GM23338 (cell line): Measurements from ENCODE around the gene PGBD5. TPM values are rescaled to one million over a fixed set of nuclear protein-coding genes. Genes with fewer than 3 reads are reported as not detected.

Experiments
- ATAC-seq: fragments of 200-7000 bp; cut with Tn5 transposase; 3 replicates; pipeline ENCODE4 v1.9.1; 2020
- DNase-seq: peaks from one replicate; pipeline ENCODE4 v3.0.0-alpha.2; 2015; ENCODE audit warnings: low spot score
- H2AFZ ChIP-seq: fragments of 200-600 bp; sonication (generic); 2 replicates; pipeline ENCODE4 v1.8.0; 2016; ENCODE audit warnings: antibody characterized with exemption, mild to moderate bottlenecking, moderate library complexity
- H3F3A ChIP-seq: fragments of 200-600 bp; sonication (generic); replicated peaks from 2 replicates; pipeline ENCODE4 v1.8.0; 2017; ENCODE audit warnings: antibody characterized with exemption, mixed run types, low read depth
- H3K27ac ChIP-seq: fragments of 200-600 bp; sonication (generic); 2 replicates; pipeline ENCODE4 v1.6.1; 2016; ENCODE audit warnings: low read depth
- H3K27me3 ChIP-seq: fragments of 200-600 bp; sonication (generic); 2 replicates; pipeline ENCODE4 v1.8.0; 2016; ENCODE audit warnings: mild to moderate bottlenecking, mixed run types, moderate library complexity; ENCODE audit not compliant: insufficient read depth
- H3K36me3 ChIP-seq: fragments of 200-600 bp; sonication (generic); 2 replicates; pipeline ENCODE4 v1.8.0; 2016; ENCODE audit warnings: mild to moderate bottlenecking; ENCODE audit not compliant: insufficient read depth
- H3K4me1 ChIP-seq: fragments of 200-600 bp; sonication (generic); 2 replicates; pipeline ENCODE4 v1.8.0; 2016; ENCODE audit warnings: mild to moderate bottlenecking, moderate library complexity; ENCODE audit not compliant: insufficient read depth
- H3K4me2 ChIP-seq: fragments of 200-600 bp; sonication (generic); 2 replicates; pipeline ENCODE4 v1.7.1; 2017; ENCODE audit warnings: mixed run types
- H3K4me3 ChIP-seq: fragments of 200-600 bp; sonication (generic); 2 replicates; pipeline ENCODE4 v1.6.1; 2016; ENCODE audit warnings: mixed run types
- H3K79me2 ChIP-seq: fragments of 200-600 bp; sonication (generic); replicated peaks from 2 replicates; pipeline ENCODE4 v1.8.0; 2017; ENCODE audit warnings: mild to moderate bottlenecking; ENCODE audit not compliant: insufficient read depth
- H3K9me2 ChIP-seq: fragments of 200-600 bp; sonication (generic); 2 replicates; pipeline ENCODE4 v1.8.0; 2017; ENCODE audit not compliant: insufficient read depth
- H4K20me1 ChIP-seq: fragments of 200-600 bp; sonication (generic); replicated peaks from 2 replicates; pipeline ENCODE4 v1.8.0; 2017; ENCODE audit warnings: mild to moderate bottlenecking; ENCODE audit not compliant: insufficient read depth
- H3K27ac Mint-ChIP-seq: 2 replicates; pipeline ENCODE4 v1.8.0; 2020; ENCODE audit warnings: inconsistent platforms, mild to moderate bottlenecking, moderate library complexity, mixed read lengths
- H3K27me3 Mint-ChIP-seq: 3 replicates; pipeline ENCODE4 v1.8.0; 2022; ENCODE audit warnings: low read depth, mild to moderate bottlenecking, moderate library complexity, mixed read lengths, inconsistent platforms; ENCODE audit not compliant: insufficient read depth, poor library complexity
- H3K36me3 Mint-ChIP-seq: 3 replicates; pipeline ENCODE4 v1.8.0; 2021; ENCODE audit warnings: low read depth, mild to moderate bottlenecking, inconsistent platforms, moderate library complexity, mixed read lengths
- H3K4me1 Mint-ChIP-seq: 3 replicates; pipeline ENCODE4 v1.8.0; 2020; ENCODE audit warnings: mild to moderate bottlenecking, inconsistent platforms, mixed read lengths
- H3K4me3 Mint-ChIP-seq: 3 replicates; pipeline ENCODE4 v1.8.0; 2021; ENCODE audit warnings: moderate library complexity, mild to moderate bottlenecking, inconsistent platforms, mixed read lengths
- H3K9me3 Mint-ChIP-seq: 3 replicates; pipeline ENCODE4 v1.8.0; 2020; ENCODE audit warnings: moderate library complexity, mild to moderate bottlenecking, inconsistent platforms, mixed read lengths
- CREB1 ChIP-seq: fragments of 250-450 bp; sonication (Bioruptor Pico); IDR thresholded peaks from 2 replicates; pipeline ENCODE4 v1.5.0; 2020; ENCODE audit warnings: low read depth, mild to moderate bottlenecking, moderate library complexity
- CTCF ChIP-seq, 2 experiments: fragments of 200-600 bp in 1 of 2; sonication (generic) in 1 of 2; conservative IDR thresholded peaks; 2 replicates each; pipeline versions ENCODE4 v1.5.1 to v1.6.1; 2016 to 2017; ENCODE audit warnings: antibody characterized with exemption in 2 of 2, low read depth in 2 of 2, mild to moderate bottlenecking in 2 of 2, moderate library complexity in 1 of 2
- EZH2 ChIP-seq: fragments of 200-600 bp; sonication (generic); IDR thresholded peaks from one replicate; pipeline ENCODE4 v1.8.0; 2017; ENCODE audit warnings: antibody characterized with exemption, mild to moderate bottlenecking, low read depth; ENCODE audit not compliant: unreplicated experiment
- EZH2phosphoT487 ChIP-seq: fragments of 200-600 bp; sonication (generic); IDR thresholded peaks from one replicate; pipeline ENCODE4 v1.8.1; 2018; ENCODE audit warnings: antibody characterized with exemption; ENCODE audit not compliant: unreplicated experiment
- JUNB ChIP-seq: IDR thresholded peaks from one replicate; pipeline ENCODE4 v1.6.1; 2016; ENCODE audit warnings: antibody characterized with exemption; ENCODE audit not compliant: unreplicated experiment
- NANOG ChIP-seq: IDR thresholded peaks from 2 replicates; pipeline ENCODE4 v1.6.1; 2016; ENCODE audit warnings: antibody characterized with exemption, borderline replicate concordance
- POLR2AphosphoS5 ChIP-seq: IDR thresholded peaks from 2 replicates; pipeline ENCODE4 v1.6.1; 2016; ENCODE audit warnings: antibody characterized with exemption, low read depth
- STAT1 ChIP-seq: IDR thresholded peaks from one replicate; pipeline ENCODE4 v1.6.1; 2016; ENCODE audit warnings: antibody characterized with exemption; ENCODE audit not compliant: unreplicated experiment
- ZNF114 ChIP-seq: fragments of 250-450 bp; sonication (Bioruptor Pico); IDR thresholded peaks from 2 replicates; pipeline ENCODE4 v1.5.0; 2020; ENCODE audit warnings: mild to moderate bottlenecking, moderate library complexity
- ZNF331 ChIP-seq: fragments of 250-450 bp; sonication (Bioruptor Pico); IDR thresholded peaks from 2 replicates; pipeline ENCODE4 v1.5.0; 2020; ENCODE audit warnings: low read depth, mild to moderate bottlenecking, moderate library complexity
- polyA plus RNA-seq: library from polyadenylated mRNA; unstranded; fragments of >200 nt; fragmentation: Nextera tagmentation; extraction: Ambion mirVana; gene quantifications from 2 replicates; pipeline ENCODE4 v1.2.1, GENCODE V29; 2016
- total RNA-seq: library from RNA; depleted of rRNA; stranded (reverse); fragments of >200 nt; shearing (Covaris generic); gene quantifications from 2 replicates; pipeline ENCODE4 v1.2.3, GENCODE V29; 2014
- TF ChIP-seq, protein P1 (sequence below): IDR thresholded peaks from one replicate; pipeline ENCODE4 v1.6.1; 2018; ENCODE audit warnings: antibody characterized with exemption; ENCODE audit not compliant: unreplicated experiment
- TF ChIP-seq, protein P2 (sequence below): IDR thresholded peaks from 2 replicates; pipeline ENCODE4 v1.6.1; 2016; ENCODE audit warnings: antibody characterized with exemption

PGBD5 gene
- total and polyA plus RNA-seq, 2 experiments from 2014 or later = 3.4 to 16.6 TPM

GRCh38 chr1:230381585-230381984, 44.5 kb downstream of the PGBD5 start (continued):
- TF ChIP-seq CTCF (conservative IDR thresholded peaks at IDR 0.05; ENCODE audit: low read depth in 2 of 2) (no peak), STAT1 (no peak), EZH2phosphoT487 (no peak), POLR2AphosphoS5 (no peak), NANOG (no peak), CREB1 (CRISPR knock-in tag) (no peak), EZH2 (no peak), JUNB (no peak), ZNF114 (no peak), ZNF331 (CRISPR knock-in tag) (no peak)
- TF ChIP-seq, protein P1, sequence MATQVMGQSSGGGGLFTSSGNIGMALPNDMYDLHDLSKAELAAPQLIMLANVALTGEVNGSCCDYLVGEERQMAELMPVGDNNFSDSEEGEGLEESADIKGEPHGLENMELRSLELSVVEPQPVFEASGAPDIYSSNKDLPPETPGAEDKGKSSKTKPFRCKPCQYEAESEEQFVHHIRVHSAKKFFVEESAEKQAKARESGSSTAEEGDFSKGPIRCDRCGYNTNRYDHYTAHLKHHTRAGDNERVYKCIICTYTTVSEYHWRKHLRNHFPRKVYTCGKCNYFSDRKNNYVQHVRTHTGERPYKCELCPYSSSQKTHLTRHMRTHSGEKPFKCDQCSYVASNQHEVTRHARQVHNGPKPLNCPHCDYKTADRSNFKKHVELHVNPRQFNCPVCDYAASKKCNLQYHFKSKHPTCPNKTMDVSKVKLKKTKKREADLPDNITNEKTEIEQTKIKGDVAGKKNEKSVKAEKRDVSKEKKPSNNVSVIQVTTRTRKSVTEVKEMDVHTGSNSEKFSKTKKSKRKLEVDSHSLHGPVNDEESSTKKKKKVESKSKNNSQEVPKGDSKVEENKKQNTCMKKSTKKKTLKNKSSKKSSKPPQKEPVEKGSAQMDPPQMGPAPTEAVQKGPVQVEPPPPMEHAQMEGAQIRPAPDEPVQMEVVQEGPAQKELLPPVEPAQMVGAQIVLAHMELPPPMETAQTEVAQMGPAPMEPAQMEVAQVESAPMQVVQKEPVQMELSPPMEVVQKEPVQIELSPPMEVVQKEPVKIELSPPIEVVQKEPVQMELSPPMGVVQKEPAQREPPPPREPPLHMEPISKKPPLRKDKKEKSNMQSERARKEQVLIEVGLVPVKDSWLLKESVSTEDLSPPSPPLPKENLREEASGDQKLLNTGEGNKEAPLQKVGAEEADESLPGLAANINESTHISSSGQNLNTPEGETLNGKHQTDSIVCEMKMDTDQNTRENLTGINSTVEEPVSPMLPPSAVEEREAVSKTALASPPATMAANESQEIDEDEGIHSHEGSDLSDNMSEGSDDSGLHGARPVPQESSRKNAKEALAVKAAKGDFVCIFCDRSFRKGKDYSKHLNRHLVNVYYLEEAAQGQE = no peak
- TF ChIP-seq, protein P2, sequence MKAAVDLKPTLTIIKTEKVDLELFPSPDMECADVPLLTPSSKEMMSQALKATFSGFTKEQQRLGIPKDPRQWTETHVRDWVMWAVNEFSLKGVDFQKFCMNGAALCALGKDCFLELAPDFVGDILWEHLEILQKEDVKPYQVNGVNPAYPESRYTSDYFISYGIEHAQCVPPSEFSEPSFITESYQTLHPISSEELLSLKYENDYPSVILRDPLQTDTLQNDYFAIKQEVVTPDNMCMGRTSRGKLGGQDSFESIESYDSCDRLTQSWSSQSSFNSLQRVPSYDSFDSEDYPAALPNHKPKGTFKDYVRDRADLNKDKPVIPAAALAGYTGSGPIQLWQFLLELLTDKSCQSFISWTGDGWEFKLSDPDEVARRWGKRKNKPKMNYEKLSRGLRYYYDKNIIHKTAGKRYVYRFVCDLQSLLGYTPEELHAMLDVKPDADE = no peak

DNA sequence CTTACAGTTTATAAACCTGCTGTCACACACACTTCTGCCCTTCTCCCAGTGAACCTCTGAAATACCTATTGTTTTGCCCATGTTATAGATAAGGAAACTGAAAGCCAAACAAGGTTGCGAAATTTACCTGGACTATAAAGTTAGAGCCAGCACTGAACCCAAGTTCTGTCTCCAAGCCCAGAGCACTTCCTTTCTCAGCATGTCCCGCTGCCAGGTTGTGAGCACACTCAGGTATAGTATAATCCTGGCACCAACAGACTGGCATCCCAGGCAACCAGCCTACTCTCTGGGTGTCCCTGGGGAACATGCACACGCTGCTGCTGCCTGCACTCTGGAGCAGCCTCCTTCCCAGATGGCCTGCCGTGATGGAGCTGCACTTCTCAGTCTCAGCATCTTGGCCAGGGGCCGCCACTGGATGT, 45.1 kb downstream of the PGBD5 start:
- H3K27ac Mint-ChIP-seq = no peak overlapping the region
- no peak for TF ChIP-seq ZNF331 (CRISPR knock-in tag)
- no peak for TF ChIP-seq NANOG
- no peak for TF ChIP-seq EZH2phosphoT487
- TF ChIP-seq ZNF114 = no peak
- TF ChIP-seq POLR2AphosphoS5 = no peak
- no peak for TF ChIP-seq STAT1
- no peak for TF ChIP-seq EZH2
- TF ChIP-seq CTCF (conservative IDR thresholded peaks at IDR 0.05; ENCODE audit: low read depth in 2 of 2) = no peak
- TF ChIP-seq, protein P1 = no peak
- TF ChIP-seq, protein P2 = no peak
- TF ChIP-seq JUNB = no peak

More for the DNA sequence above, 45.1 kb downstream of the PGBD5 start:
- Mint-ChIP-seq H3K4me1 (peaks cover 31% of the 10 kb centered on the region), H3K36me3 (peaks cover 22% of the 10 kb centered on the region), H3K27me3 (no peaks in the 10 kb centered on the region), H3K4me3 (no peak overlapping the region), H3K9me3 (peaks cover 12% of the 10 kb centered on the region)
- no peak overlapping the region for H3K4me3 ChIP-seq
- H3F3A ChIP-seq = no peaks in the 10 kb centered on the region
- no peak overlapping the region for H3K27ac ChIP-seq
- 0 out of 2 replicates have a peak, but pooled peaks cover 3% of the 10 kb centered on the region for H3K9me2 ChIP-seq
- peaks cover 21% of the 10 kb centered on the region for H3K4me1 ChIP-seq
- no peak overlapping the region for H2AFZ ChIP-seq
- H3K79me2 ChIP-seq = peaks cover 15% of the 10 kb centered on the region
- H4K20me1 ChIP-seq = no peaks in the 10 kb centered on the region
- no peak overlapping the region for H3K4me2 ChIP-seq
- DNase-seq = no peak
- no peak for ATAC-seq
- 0 out of 2 replicates have a peak, but pooled peaks cover 4% of the 10 kb centered on the region for H3K36me3 ChIP-seq
- no peaks in the 10 kb centered on the region for H3K27me3 ChIP-seq
